ENCODE measurements around the gene LSAMP. TPM values are rescaled to one million over a fixed set of nuclear protein-coding genes. Genes with fewer than 3 reads are reported as not detected.

Gene LSAMP
- total and polyA plus RNA-seq, 2 of the 13 experiments (the other 11 are each of a cell fraction or from before 2014, with no cell fraction given) = not detected

DNA sequence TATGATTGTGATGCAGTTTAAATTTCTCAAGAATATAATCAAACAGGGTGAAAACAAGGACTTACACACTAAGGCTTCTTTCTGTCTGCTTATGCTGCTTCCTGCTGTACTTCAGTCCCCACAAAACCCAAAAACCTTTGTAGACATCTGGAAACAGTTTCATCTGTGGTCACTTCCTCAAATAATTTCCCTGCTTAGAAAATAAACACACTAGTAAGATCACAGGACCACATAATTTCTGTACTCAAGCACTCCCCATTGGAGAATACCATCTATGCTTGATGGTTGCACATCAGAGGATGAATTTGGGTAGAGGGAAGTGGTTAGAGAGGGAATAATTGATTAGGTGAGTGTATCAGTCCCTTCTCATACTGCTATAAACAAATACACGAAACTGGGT is 266.2 kb downstream of the LSAMP start:
- Histone ChIP-seq H3K4me1 (ENCODE audit: insufficient read depth, low read length) (no peaks in the 10 kb centered on the region), H2AFZ (ENCODE audit: low read length) (no peak overlapping the region), H3K27me3 (ENCODE audit: control insufficient read depth in 1 of 2, insufficient read depth in 2 of 2, low read length in 2 of 2) (no peaks in the 10 kb centered on the region), H3K4me2 (ENCODE audit: low read depth, low read length) (no peak overlapping the region), H3K27ac (ENCODE audit: extremely low read length, insufficient read depth, low read length) (no peak overlapping the region), H3K4me3 (replicated peaks in 1 of 3; ENCODE audit: insufficient read depth in 1 of 3, low read depth in 2 of 3, low read length in 3 of 3) (no peak overlapping the region), H3K9ac (ENCODE audit: insufficient read depth, low read depth, low read length) (no peak overlapping the region), H4K20me1 (ENCODE audit: insufficient read depth, low read length) (no peaks in the 10 kb centered on the region), H3K36me3 (replicated peaks in 1 of 2; ENCODE audit: control insufficient read depth in 1 of 2, insufficient read depth in 2 of 2, low read length in 2 of 2) (no peaks in the 10 kb centered on the region), H3K79me2 (ENCODE audit: insufficient read depth, low read length) (no peaks in the 10 kb centered on the region), H3K9me3 (ENCODE audit: low read length) (no peaks in the 10 kb centered on the region)
- FAIRE-seq (no peak), ATAC-seq (no peak), DNase-seq (ENCODE audit: low spot score) (no peak)
- intact Hi-C loops (cut with micrococcal nuclease; ENCODE audit: unreplicated experiment) = no loop called here
- TF ChIP-seq, protein P1, sequence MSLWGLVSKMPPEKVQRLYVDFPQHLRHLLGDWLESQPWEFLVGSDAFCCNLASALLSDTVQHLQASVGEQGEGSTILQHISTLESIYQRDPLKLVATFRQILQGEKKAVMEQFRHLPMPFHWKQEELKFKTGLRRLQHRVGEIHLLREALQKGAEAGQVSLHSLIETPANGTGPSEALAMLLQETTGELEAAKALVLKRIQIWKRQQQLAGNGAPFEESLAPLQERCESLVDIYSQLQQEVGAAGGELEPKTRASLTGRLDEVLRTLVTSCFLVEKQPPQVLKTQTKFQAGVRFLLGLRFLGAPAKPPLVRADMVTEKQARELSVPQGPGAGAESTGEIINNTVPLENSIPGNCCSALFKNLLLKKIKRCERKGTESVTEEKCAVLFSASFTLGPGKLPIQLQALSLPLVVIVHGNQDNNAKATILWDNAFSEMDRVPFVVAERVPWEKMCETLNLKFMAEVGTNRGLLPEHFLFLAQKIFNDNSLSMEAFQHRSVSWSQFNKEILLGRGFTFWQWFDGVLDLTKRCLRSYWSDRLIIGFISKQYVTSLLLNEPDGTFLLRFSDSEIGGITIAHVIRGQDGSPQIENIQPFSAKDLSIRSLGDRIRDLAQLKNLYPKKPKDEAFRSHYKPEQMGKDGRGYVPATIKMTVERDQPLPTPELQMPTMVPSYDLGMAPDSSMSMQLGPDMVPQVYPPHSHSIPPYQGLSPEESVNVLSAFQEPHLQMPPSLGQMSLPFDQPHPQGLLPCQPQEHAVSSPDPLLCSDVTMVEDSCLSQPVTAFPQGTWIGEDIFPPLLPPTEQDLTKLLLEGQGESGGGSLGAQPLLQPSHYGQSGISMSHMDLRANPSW (CRISPR knock-in tag; IDR thresholded peaks at IDR 0.05; ENCODE audit: borderline replicate concordance) = no peak
- TF ChIP-seq ZNF83 (CRISPR knock-in tag; IDR thresholded peaks at IDR 0.05; ENCODE audit: borderline replicate concordance) = no peak
- no peak for TF ChIP-seq ZNF768 (CRISPR knock-in tag; IDR thresholded peaks at IDR 0.05)
- no peak for TF ChIP-seq ZNF782 (CRISPR knock-in tag; IDR thresholded peaks at IDR 0.05; ENCODE audit: borderline replicate concordance)
- no peak for TF ChIP-seq ZBTB38 (CRISPR knock-in tag; IDR thresholded peaks at IDR 0.05)
- no peak for TF ChIP-seq NONO (IDR thresholded peaks at IDR 0.05)
- TF ChIP-seq NONO (CRISPR knock-in tag; conservative IDR thresholded peaks at IDR 0.05) = no peak
- no peak for TF ChIP-seq TAF1 (CRISPR knock-in tag; IDR thresholded peaks at IDR 0.05)
- TF ChIP-seq PTBP1 (IDR thresholded peaks at IDR 0.05; ENCODE audit: low read depth, low read length, poor library complexity, severe bottlenecking) = no peak
- TF ChIP-seq RNF219 (CRISPR knock-in tag; IDR thresholded peaks at IDR 0.05) = no peak
- TF ChIP-seq, protein P2, sequence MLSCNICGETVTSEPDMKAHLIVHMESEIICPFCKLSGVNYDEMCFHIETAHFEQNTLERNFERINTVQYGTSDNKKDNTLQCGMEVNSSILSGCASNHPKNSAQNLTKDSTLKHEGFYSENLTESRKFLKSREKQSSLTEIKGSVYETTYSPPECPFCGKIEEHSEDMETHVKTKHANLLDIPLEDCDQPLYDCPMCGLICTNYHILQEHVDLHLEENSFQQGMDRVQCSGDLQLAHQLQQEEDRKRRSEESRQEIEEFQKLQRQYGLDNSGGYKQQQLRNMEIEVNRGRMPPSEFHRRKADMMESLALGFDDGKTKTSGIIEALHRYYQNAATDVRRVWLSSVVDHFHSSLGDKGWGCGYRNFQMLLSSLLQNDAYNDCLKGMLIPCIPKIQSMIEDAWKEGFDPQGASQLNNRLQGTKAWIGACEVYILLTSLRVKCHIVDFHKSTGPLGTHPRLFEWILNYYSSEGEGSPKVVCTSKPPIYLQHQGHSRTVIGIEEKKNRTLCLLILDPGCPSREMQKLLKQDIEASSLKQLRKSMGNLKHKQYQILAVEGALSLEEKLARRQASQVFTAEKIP (CRISPR knock-in tag; IDR thresholded peaks at IDR 0.05; ENCODE audit: borderline replicate concordance) = no peak
- no peak for TF ChIP-seq ZFAT (CRISPR knock-in tag; conservative IDR thresholded peaks at IDR 0.05)
- BruUV-seq (replicated peaks) = no TSS peak
- POLR2A ChIA-PET = no interaction called here
- in situ Hi-C loops (cut with HindIII; ENCODE audit: extremely low pct_ligation_motif_present, low pct_unique_long_range_greater_than_20kb) = no loop called here
- 0% methylated on average over 1 of the region's 1 CpG for WGBS (ENCODE audit: low lambda C conversion rate)
- CTCF ChIA-PET (ENCODE audit: low intra/inter-chr PET ratio, low total read pairs) = no interaction called here

All from HepG2 (cell line).